GM12872 (cell line): Measurements from ENCODE around the gene KRTAP23-1.

Source experiments
- CTCF ChIP-seq: IDR thresholded peaks from 3 replicates; pipeline ENCODE4 v1.5.1; 2011; ENCODE audit warnings: low read depth, mild to moderate bottlenecking, low read length, moderate library complexity; ENCODE audit not compliant: insufficient read depth

The KRTAP23-1 gene

GRCh38 chr21:30348506-30348905 lies at the start of gene KRTAP23-1:
KRTAP23-1 (minus strand) TSS chr21:30348606; CDS start chr21:30348606, 0 bp downstream.
- TF ChIP-seq CTCF, result no peak

GRCh38 chr21:30395731-30396130 lies 47.3 kb upstream of the KRTAP23-1 start, which contains the start of gene KRTAP13-1:
KRTAP13-1 (plus strand) TSS chr21:30396031; CDS start chr21:30396087, 56 bp downstream.
- TF ChIP-seq CTCF, result no peak

- no peak for TF ChIP-seq CTCF
Observed at GRCh38 chr21:30391492-30392025, 43.2 kb upstream of the KRTAP23-1 start.

GRCh38 chr21:30382201-30382600 lies 33.8 kb upstream of the KRTAP23-1 start:
- no peak for TF ChIP-seq CTCF

- no peak for TF ChIP-seq CTCF
Observed at GRCh38 chr21:30372139-30372770, 23.8 kb upstream of the KRTAP23-1 start, which contains the start of gene KRTAP13-2. KRTAP13-2 (minus strand) TSS chr21:30372271; CDS start chr21:30372213, 58 bp downstream.

- TF ChIP-seq CTCF, result no peak
Observed at GRCh38 chr21:30355906-30356305, 7.5 kb upstream of the KRTAP23-1 start.

GRCh38 chr21:30354308-30355005 lies 6.1 kb upstream of the KRTAP23-1 start:
- TF ChIP-seq CTCF, result no peak
